Activated naive CD8-positive, alpha-beta T cell treated with anti-CD3 and anti-CD28 coated beads, Interleukin-2, amount 10 ng/mL, durations not matched to agents 7 days and 5 days (primary cell): Measurements from ENCODE around the gene GNAS. TPM values are rescaled to one million over a fixed set of nuclear protein-coding genes. Genes with fewer than 3 reads are reported as not detected.
"Not testable (repeated sequence)": the region's sequence is repeated elsewhere in the genome, so short reads cannot be mapped to it uniquely, and the experiment has no call there.

ENCODE experiments used
- ATAC-seq: fragments of 150-1000 bp; cut with Tn5 transposase; one replicate; pipeline ENCODE4 v1.10.0; 2021; ENCODE audit warnings: low read depth, moderate library complexity
- POLR2A ChIA-PET: fragments of 350-600 bp; sonication (Branson Sonifier 250); formaldehyde crosslinking; loops from one replicate; lab custom pipeline; 2021; ENCODE audit warnings: antibody characterized with exemption; lab: Charles Lee
- DNase-seq: peaks from one replicate; pipeline ENCODE4 v3.0.0; 2021
- H3K27ac Mint-ChIP-seq: one replicate; pipeline ENCODE4 v1.8.0; 2022; ENCODE audit warnings: mild to moderate bottlenecking, mixed read lengths
- H3K27me3 Mint-ChIP-seq: one replicate; pipeline ENCODE4 v1.8.0; 2022; ENCODE audit warnings: mild to moderate bottlenecking, moderate library complexity, mixed read lengths
- H3K36me3 Mint-ChIP-seq: one replicate; pipeline ENCODE4 v1.8.0; 2021; ENCODE audit warnings: mild to moderate bottlenecking, mixed read lengths
- H3K4me1 Mint-ChIP-seq: one replicate; pipeline ENCODE4 v1.8.0; 2021; ENCODE audit warnings: mixed read lengths
- H3K4me3 Mint-ChIP-seq: one replicate; pipeline ENCODE4 v1.8.0; 2022; ENCODE audit warnings: mild to moderate bottlenecking, moderate library complexity, mixed read lengths
- H3K9me3 Mint-ChIP-seq: one replicate; pipeline ENCODE4 v1.8.0; 2021; ENCODE audit warnings: mixed read lengths
- total RNA-seq, 2 experiments: library from RNA; stranded (reverse); gene quantifications; one replicate each; pipeline ENCODE4 v1.2.3, GENCODE V29; 2021

Gene GNAS
- total RNA-seq, 2 experiments from 2014 or later, result 912 to 979 TPM

DNA sequence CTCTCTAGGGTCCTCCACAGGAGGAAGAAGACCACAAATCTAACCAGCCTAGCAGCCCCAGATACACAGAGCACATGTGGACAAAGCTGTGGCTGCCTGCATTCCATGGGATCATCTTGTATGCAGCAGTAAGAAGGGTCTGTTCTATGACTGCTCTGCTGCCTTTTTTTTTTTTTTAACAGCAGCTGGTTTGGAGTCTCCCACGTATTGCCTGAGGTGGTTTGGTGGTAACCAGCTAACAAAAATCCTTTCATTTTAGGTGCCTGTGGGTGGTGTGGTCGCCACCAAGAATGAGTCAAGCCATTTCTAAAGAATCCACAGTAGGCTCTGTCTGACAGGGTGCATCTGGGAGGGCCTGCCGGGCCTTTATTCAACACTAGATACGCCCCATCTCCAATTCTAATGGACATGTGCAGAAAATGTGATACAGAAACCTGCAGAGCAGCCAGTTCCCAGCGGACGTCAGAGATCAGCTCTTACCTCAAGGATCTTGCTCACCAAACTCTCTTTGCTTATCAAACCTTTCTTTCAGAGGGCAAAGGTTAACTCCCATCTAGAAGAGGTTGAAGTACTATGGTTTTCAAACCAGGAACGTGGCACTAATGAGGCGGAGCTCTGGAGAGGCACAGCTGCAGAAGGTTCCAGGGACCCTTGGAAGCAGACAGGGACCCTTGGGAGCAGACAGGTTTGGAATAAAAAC lies 33.8 kb upstream of the GNAS start:
- H3K4me3 Mint-ChIP-seq, result no peak overlapping the region
- H3K4me1 Mint-ChIP-seq, result peaks cover 15% of the 10 kb centered on the region
- DNase-seq, result peak; percentile 62
- H3K9me3 Mint-ChIP-seq, result peaks cover 9% of the 10 kb centered on the region
- peak; percentile 89 for ATAC-seq
- POLR2A ChIA-PET, result no interaction called here
- H3K36me3 Mint-ChIP-seq, result peaks cover 12% of the 10 kb centered on the region
- peaks cover 34% of the 10 kb centered on the region for H3K27me3 Mint-ChIP-seq
- H3K27ac Mint-ChIP-seq, result no peak overlapping the region

DNA sequence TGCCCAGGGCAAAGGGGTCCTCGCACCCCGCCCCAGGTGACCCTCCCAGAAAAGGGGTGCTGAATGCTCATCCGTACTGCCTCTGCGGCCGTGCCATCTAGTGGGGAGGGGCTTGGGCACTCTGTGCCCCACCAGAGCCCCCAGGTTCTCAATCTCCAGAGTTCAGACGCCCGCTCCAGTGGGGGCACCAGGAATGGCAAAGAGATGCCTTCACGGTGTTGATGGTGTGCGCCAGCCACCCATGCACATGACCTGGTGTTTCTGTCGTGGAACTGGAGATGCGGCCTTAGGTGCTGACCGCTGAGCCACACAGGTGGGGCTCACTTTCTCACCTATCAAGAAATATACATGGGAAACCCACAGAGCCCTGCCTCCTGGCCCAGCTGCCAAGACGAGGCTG lies 32.6 kb upstream of the GNAS start:
- DNase-seq (no peak), ATAC-seq (no peak)
- Mint-ChIP-seq H3K27me3 (peaks cover 29% of the 10 kb centered on the region), H3K27ac (no peak overlapping the region), H3K9me3 (peaks cover 9% of the 10 kb centered on the region), H3K4me1 (peaks cover 15% of the 10 kb centered on the region), H3K36me3 (peaks cover 12% of the 10 kb centered on the region), H3K4me3 (no peak overlapping the region)
- POLR2A ChIA-PET, result no interaction called here

DNA sequence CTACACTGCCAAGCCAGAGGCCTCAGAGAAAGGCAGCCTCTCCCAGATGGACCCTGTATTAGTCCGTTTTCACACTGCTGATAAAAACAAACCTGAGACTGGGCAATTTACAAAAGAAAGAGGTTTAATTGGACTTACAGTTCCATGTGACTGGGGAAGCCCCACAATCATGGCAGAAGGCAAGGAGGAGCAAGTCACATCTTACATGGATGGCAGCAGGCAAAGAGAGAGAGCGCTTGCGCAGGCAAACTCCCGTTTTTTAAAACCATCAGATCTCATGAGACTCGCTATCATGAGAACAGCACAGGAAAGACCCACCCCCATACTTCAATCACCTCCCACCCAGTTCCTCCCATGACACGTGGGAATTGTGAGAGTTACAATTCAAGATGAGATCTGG lies 32.0 kb upstream of the GNAS start:
- H3K9me3 Mint-ChIP-seq, ATAC-seq, DNase-seq, H3K27ac Mint-ChIP-seq, POLR2A ChIA-PET, H3K4me3 Mint-ChIP-seq: not testable (repeated sequence)
- peaks cover 15% of the 10 kb centered on the region for H3K4me1 Mint-ChIP-seq
- H3K36me3 Mint-ChIP-seq, result peaks cover 12% of the 10 kb centered on the region
- peaks cover 28% of the 10 kb centered on the region for H3K27me3 Mint-ChIP-seq

DNA sequence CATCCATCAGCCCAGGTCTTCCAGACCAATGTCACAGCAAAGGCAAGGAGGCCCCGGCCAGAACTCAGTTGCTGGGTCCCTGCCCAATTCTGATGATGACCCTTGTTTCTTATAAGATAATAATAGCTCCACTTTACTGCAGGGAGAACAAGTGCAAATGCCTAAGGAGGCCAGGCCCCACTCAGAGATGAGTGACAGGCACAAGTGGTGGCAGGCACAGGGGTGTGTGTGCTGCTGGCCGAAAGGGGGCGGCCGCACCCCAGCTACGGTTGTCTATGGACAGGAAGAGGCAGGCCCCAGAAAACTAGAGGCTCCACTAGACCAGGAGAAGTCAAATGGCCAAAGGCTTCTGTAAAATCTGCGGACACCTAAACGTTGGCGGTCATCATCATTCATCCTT lies 30.4 kb upstream of the GNAS start:
- POLR2A ChIA-PET, result no interaction called here

DNA sequence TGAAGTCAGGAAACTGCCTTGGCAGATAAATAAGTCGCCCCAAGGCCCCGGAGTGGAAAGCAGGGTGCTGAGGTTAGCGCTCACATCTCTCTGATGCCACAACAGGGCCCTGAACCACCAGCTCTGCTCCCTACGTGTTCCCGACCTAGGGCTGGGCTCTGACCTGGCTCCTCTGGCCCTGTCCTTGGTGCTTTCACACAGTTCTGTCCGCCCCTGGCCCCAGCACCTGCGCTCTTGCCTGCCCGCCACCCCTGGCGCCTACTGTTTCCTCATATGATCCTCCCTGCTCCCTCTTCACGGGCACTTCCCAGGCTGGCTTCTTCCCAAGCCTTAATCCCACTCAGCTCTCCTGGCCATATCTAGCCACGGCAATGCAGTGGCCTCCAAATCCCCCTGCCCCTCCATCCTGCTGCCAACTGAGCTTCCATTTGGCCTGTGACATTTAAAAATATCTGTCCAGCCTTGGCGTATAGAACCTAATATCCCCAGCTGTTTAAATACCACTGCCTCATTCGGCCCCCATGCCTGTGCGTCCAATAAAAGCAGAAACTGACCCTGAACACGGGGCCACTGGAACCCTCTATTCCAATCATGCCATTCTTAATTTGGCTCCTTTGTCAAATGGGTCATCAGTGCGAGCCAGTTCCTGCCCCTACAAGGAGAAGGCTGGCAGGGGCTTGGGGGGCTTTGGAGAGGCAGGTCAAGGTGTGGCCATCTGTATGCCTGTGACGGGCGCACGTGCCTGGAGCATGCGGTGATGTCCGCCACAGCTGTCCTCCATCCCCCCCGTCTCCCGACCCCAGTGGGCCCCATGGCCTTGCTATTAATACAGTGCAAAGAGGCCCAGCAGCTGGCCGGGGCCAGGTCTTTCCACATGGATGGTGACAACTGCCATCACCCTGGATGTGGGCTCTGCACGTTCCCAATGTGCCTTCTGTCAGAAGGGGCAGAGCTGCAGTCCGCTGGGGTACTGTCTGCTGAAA lies 29.5 kb upstream of the GNAS start:
- H3K27ac Mint-ChIP-seq, result no peak overlapping the region
- POLR2A ChIA-PET, result no interaction called here

More for the DNA sequence above, 30.4 kb upstream of the GNAS start:
- H3K36me3 Mint-ChIP-seq, result peaks cover 12% of the 10 kb centered on the region
- no peak for ATAC-seq
- no peak for DNase-seq
- H3K27ac Mint-ChIP-seq, result no peak overlapping the region
- H3K4me1 Mint-ChIP-seq, result peaks cover 13% of the 10 kb centered on the region
- peaks cover 9% of the 10 kb centered on the region for H3K9me3 Mint-ChIP-seq
- H3K27me3 Mint-ChIP-seq, result peaks cover 20% of the 10 kb centered on the region
- H3K4me3 Mint-ChIP-seq, result no peak overlapping the region

DNA sequence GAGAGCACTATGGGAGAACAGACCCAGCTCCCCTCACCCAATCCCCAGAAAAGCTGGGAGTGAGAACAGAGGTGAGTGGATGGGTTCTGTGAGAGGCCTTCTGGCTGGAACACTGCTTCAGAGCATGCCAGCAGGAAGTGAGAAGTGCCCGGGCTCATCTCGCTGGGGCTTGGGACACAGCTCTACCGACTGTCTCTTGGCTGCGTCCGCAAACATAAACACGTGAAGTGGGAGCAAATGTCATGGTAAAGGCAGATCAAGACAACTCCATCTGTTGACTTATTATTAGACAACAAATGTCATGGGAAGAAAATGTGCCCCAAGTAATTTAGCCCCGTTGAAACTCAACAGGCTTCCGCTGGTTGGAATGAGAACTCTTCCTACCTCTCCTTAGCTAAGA lies 27.7 kb upstream of the GNAS start:
- POLR2A ChIA-PET, result no interaction called here
- Mint-ChIP-seq H3K4me1 (no peaks in the 10 kb centered on the region), H3K4me3 (no peak overlapping the region), H3K36me3 (peaks cover 16% of the 10 kb centered on the region), H3K27ac (no peak overlapping the region), H3K9me3 (peaks cover 13% of the 10 kb centered on the region), H3K27me3 (peaks cover 32% of the 10 kb centered on the region)
- no peak for ATAC-seq
- no peak for DNase-seq

More for the DNA sequence above, 29.5 kb upstream of the GNAS start:
- Mint-ChIP-seq H3K4me3 (no peak overlapping the region), H3K27me3 (peaks cover 23% of the 10 kb centered on the region), H3K4me1 (peaks cover 13% of the 10 kb centered on the region), H3K9me3 (peaks cover 9% of the 10 kb centered on the region), H3K36me3 (peaks cover 12% of the 10 kb centered on the region)
- DNase-seq (no peak), ATAC-seq (no peak)

DNA sequence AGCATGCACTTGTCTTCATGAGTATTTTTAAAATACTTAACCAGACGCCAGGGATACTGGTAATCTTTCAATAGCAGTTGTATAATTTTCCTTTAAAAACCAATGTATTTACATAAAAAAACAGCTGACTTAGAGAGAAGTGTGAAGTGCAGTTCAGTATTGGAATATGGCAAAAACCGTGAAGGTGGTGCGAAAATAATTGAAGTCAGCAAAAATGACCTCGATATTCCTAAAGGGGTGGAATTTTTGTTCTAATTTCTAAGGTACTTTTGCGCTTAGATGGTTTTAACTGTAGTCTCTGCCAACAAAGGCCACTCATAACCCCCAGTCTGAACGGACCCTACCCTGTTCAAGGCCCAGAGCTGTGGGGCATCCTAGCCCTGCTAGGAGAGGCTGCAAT lies 27.1 kb upstream of the GNAS start:
- ATAC-seq (no peak), DNase-seq (no peak)
- H3K27ac Mint-ChIP-seq, result no peak overlapping the region
- no peaks in the 10 kb centered on the region for H3K4me1 Mint-ChIP-seq
- no peak overlapping the region for H3K4me3 Mint-ChIP-seq
- H3K27me3 Mint-ChIP-seq, result peaks cover 30% of the 10 kb centered on the region
- POLR2A ChIA-PET, result no interaction called here
- peaks cover 12% of the 10 kb centered on the region for H3K9me3 Mint-ChIP-seq
- peaks cover 14% of the 10 kb centered on the region for H3K36me3 Mint-ChIP-seq

DNA sequence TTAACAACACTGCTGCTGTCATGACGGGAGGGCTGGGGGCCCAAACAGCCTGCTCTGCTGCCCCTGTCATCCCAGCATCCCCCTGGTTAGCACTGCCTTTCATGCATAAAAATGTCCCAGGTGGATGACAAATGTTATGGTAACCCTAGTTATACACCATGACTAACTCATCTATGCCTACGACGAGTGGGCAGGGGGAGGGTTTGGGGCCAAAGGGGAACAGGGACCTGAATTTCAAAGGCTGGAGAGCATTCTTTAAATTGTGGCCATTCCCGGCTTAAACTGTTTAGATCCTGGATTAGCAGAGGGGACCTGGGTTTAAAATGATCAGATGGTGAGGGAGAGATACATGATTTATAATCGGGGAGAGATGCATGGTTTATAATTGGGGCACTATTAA lies 26.2 kb upstream of the GNAS start:
- Mint-ChIP-seq H3K36me3 (peaks cover 10% of the 10 kb centered on the region), H3K27me3 (peaks cover 28% of the 10 kb centered on the region), H3K4me1 (peaks cover 4% of the 10 kb centered on the region), H3K9me3 (peaks cover 9% of the 10 kb centered on the region), H3K27ac (no peak overlapping the region), H3K4me3 (no peak overlapping the region)
- ATAC-seq, result no peak
- POLR2A ChIA-PET, result no interaction called here
- DNase-seq, result no peak

DNA sequence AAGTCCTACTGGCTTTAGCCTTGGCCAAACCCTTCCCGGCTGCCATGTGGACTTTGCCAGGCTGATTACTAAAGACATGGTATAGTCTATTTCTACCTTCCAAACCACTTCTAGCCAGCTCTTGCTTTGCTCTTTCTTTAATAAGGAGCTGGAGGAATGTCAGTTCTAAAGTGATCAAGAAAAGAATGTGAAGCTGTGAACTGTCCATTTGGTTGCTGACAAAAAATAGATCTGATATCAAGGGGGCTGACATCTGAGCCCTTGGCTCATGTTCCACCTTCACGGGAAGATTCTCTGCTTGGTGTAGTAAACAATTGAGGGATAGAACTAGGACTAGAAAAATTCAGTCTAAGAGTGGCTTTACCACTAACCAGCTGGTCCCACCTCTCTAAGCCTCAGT lies 24.4 kb upstream of the GNAS start:
- Mint-ChIP-seq H3K4me3 (no peak overlapping the region), H3K36me3 (peaks cover 8% of the 10 kb centered on the region), H3K27ac (no peak overlapping the region), H3K4me1 (peaks cover 4% of the 10 kb centered on the region), H3K27me3 (peaks cover 37% of the 10 kb centered on the region), H3K9me3 (peaks cover 7% of the 10 kb centered on the region)
- no peak for DNase-seq
- POLR2A ChIA-PET, result no interaction called here
- ATAC-seq, result no peak

DNA sequence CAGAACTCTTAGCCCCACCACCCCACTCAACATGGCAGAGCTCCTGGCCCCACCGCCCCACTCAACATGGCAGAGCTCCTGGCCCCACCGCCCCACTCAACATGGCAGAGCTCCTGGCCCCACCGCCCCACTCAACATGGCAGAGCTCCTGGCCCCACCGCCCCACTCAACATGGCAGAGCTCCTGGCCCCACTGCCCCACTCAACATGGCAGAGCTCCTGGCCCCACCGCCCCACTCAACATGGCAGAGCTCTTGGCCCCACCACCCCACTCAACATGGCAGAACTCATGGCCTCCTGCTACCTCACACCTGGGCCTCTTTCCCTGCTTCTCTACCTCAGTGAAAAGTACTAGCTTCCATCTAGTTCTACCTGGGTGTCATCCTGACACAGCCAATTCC lies 23.7 kb upstream of the GNAS start:
- H3K36me3 Mint-ChIP-seq, ATAC-seq, DNase-seq, H3K4me1 Mint-ChIP-seq, H3K4me3 Mint-ChIP-seq, H3K9me3 Mint-ChIP-seq, POLR2A ChIA-PET, H3K27ac Mint-ChIP-seq: not testable (repeated sequence)
- H3K27me3 Mint-ChIP-seq, result peaks cover 38% of the 10 kb centered on the region

DNA sequence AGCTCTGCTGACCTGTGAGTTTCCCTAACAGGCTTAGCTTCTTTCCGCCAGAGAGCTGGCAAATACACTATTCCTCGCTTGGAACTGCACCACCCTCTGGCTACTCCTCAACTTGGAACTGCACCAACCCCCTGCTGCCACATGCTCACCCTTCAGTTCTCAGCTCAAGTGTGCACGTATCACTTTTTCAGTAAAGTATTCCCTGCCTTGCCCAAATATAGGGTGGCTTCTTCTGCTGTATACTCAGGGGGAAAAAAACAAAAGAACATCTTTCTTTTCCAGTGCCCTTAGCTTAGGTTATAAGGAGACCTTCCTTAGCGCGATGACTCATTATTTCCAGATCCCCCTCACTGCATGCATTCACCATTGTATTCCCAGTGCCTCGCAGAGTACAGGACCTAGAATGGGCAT lies 23.0 kb upstream of the GNAS start:
- H3K9me3 Mint-ChIP-seq, result peaks cover 7% of the 10 kb centered on the region
- peaks cover 42% of the 10 kb centered on the region for H3K27me3 Mint-ChIP-seq
- peaks cover 9% of the 10 kb centered on the region for H3K36me3 Mint-ChIP-seq
- no peak overlapping the region for H3K4me3 Mint-ChIP-seq
- no peak for DNase-seq
- no peak overlapping the region for H3K27ac Mint-ChIP-seq
- ATAC-seq, result no peak
- POLR2A ChIA-PET, result no interaction called here
- peaks cover 4% of the 10 kb centered on the region for H3K4me1 Mint-ChIP-seq

DNA sequence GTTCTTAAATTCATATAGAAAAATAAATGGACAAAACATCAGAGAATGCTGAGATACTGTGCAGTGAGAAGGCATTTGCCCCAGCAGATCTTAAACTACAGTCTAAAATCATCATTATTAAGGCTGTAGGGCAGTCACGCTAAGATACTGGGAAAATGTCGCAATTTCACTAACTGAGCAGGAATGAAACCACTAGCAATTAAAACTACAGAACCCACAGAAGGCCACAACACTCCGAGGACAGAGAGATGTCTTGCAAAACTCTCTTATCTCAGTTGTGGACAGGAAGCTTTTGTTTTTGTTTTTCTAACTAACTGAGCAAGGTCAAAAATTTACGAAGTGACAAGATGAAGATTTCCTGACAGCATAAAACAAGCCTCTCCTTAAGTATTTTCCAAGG lies 20.1 kb upstream of the GNAS start:
- Mint-ChIP-seq H3K27ac (no peak overlapping the region), H3K4me1 (peaks cover 5% of the 10 kb centered on the region), H3K4me3 (no peak overlapping the region), H3K9me3 (peaks cover 7% of the 10 kb centered on the region), H3K27me3 (peaks cover 47% of the 10 kb centered on the region), H3K36me3 (peaks cover 9% of the 10 kb centered on the region)
- POLR2A ChIA-PET, result no interaction called here
- no peak for DNase-seq
- no peak for ATAC-seq

DNA sequence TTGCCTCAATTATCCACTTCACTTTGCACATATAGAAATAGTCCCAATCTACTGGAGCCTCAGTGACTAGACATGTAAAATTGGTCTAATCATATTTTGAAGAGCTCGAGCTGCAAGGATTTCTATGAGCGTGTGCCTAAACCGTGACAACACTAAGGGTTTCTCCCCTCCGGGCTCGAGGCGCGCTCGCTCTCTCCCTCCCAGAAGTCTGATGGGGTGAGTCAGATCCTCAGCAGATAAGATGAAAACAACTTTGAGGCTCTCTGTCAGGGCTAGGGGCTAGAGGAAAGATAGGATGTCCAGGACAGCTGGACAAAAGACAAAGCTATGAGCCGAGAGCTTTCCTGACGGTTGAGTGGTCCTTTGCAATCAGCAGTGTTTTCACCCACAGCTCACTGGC lies 18.6 kb upstream of the GNAS start:
- no peak overlapping the region for H3K27ac Mint-ChIP-seq
- POLR2A ChIA-PET, result interaction anchor here (1.2 kb wide), 2 partner anchors 11 to 183 kb away, joined by 3 read pairs; partner anchors contain the start of gene STX16
- DNase-seq, result no peak
- H3K9me3 Mint-ChIP-seq, result peaks cover 7% of the 10 kb centered on the region
- H3K4me3 Mint-ChIP-seq, result no peak overlapping the region
- no peak for ATAC-seq
- H3K36me3 Mint-ChIP-seq, result peaks cover 9% of the 10 kb centered on the region
- peaks cover 46% of the 10 kb centered on the region for H3K27me3 Mint-ChIP-seq
- H3K4me1 Mint-ChIP-seq, result peaks cover 13% of the 10 kb centered on the region
